Measurements from ENCODE around the gene CHRNA1.

CHRNA1 gene

GRCh38 chr2:174759381-174760065 lies 4.7 kb downstream of the CHRNA1 start:
- Histone ChIP-seq H3K27me3 (ENCODE audit: insufficient read depth, low read length, poor library complexity) (no peaks in the 10 kb centered on the region), H2BK120ac (ENCODE audit: low read depth, low read length) (no peak overlapping the region), H3K9ac (ENCODE audit: low read length) (no peak overlapping the region), H4K5ac (ENCODE audit: low read length) (no peak overlapping the region), H3K4me2 (ENCODE audit: low read length) (no peak overlapping the region), H3K27ac (ENCODE audit: low read depth, low read length) (no peak overlapping the region), H3K4me1 (ENCODE audit: control insufficient read depth, low read depth, low read length) (no peaks in the 10 kb centered on the region), H3K56ac (ENCODE audit: low read length) (no peak overlapping the region), H3K18ac (ENCODE audit: low read length) (no peak overlapping the region), H3K4me3 (ENCODE audit: low read length) (no peak overlapping the region), H3K79me1 (ENCODE audit: low read length) (no peaks in the 10 kb centered on the region), H2AK5ac (ENCODE audit: low read length) (no peak overlapping the region), H3K23ac (ENCODE audit: low read length) (no peak overlapping the region), H4K8ac (ENCODE audit: low read depth, low read length) (no peak overlapping the region), H3K4ac (ENCODE audit: low read depth, low read length) (no peak overlapping the region), H2BK15ac (replicated peaks; ENCODE audit: low read depth) (no peak overlapping the region), H3K36me3 (ENCODE audit: control insufficient read depth, insufficient read depth, low read length) (no peaks in the 10 kb centered on the region), H2BK5ac (ENCODE audit: low read length) (no peak overlapping the region), H3K79me2 (ENCODE audit: control insufficient read depth, insufficient read depth, low read length) (no peaks in the 10 kb centered on the region)
- no peak for DNase-seq
- WGBS (ENCODE audit: extremely low coverage, insufficient coverage, low lambda C conversion rate), result no CpG with 5 or more reads among the region's 11 CpGs

- Histone ChIP-seq H2AK5ac (ENCODE audit: low read length) (no peak overlapping the region), H3K23ac (ENCODE audit: low read length) (no peak overlapping the region), H3K79me2 (ENCODE audit: control insufficient read depth, insufficient read depth, low read length) (no peaks in the 10 kb centered on the region), H3K18ac (ENCODE audit: low read length) (no peak overlapping the region), H4K8ac (ENCODE audit: low read depth, low read length) (no peak overlapping the region), H3K4me2 (ENCODE audit: low read length) (no peak overlapping the region), H3K56ac (ENCODE audit: low read length) (no peak overlapping the region), H3K4ac (ENCODE audit: low read depth, low read length) (no peak overlapping the region), H3K4me1 (ENCODE audit: control insufficient read depth, low read depth, low read length) (peaks cover 1% of the 10 kb centered on the region), H4K5ac (ENCODE audit: low read length) (no peak overlapping the region), H3K79me1 (ENCODE audit: low read length) (no peaks in the 10 kb centered on the region), H3K27me3 (ENCODE audit: insufficient read depth, low read length, poor library complexity) (no peaks in the 10 kb centered on the region), H2BK5ac (ENCODE audit: low read length) (no peak overlapping the region), H2BK120ac (ENCODE audit: low read depth, low read length) (no peak overlapping the region), H3K9ac (ENCODE audit: low read length) (no peak overlapping the region), H3K27ac (ENCODE audit: low read depth, low read length) (no peak overlapping the region), H2BK15ac (replicated peaks; ENCODE audit: low read depth) (no peak overlapping the region), H3K36me3 (ENCODE audit: control insufficient read depth, insufficient read depth, low read length) (no peaks in the 10 kb centered on the region), H3K4me3 (ENCODE audit: low read length) (no peak overlapping the region)
- WGBS (ENCODE audit: extremely low coverage, insufficient coverage, low lambda C conversion rate), result no CpG with 5 or more reads among the region's 10 CpGs
- no peak for DNase-seq
Measured at GRCh38 chr2:174756743-174757142, 7.5 kb downstream of the CHRNA1 start.

- Histone ChIP-seq H3K27ac (ENCODE audit: low read depth, low read length) (no peak overlapping the region), H3K4me2 (ENCODE audit: low read length) (no peak overlapping the region), H2BK15ac (replicated peaks; ENCODE audit: low read depth) (no peak overlapping the region), H3K27me3 (ENCODE audit: insufficient read depth, low read length, poor library complexity) (no peaks in the 10 kb centered on the region), H3K79me2 (ENCODE audit: control insufficient read depth, insufficient read depth, low read length) (no peaks in the 10 kb centered on the region), H4K8ac (ENCODE audit: low read depth, low read length) (no peak overlapping the region), H3K79me1 (ENCODE audit: low read length) (no peaks in the 10 kb centered on the region), H3K18ac (ENCODE audit: low read length) (no peak overlapping the region), H3K56ac (ENCODE audit: low read length) (no peak overlapping the region), H3K9ac (ENCODE audit: low read length) (no peak overlapping the region), H3K23ac (ENCODE audit: low read length) (no peak overlapping the region), H2BK5ac (ENCODE audit: low read length) (no peak overlapping the region), H3K4me3 (ENCODE audit: low read length) (no peak overlapping the region), H3K36me3 (ENCODE audit: control insufficient read depth, insufficient read depth, low read length) (no peaks in the 10 kb centered on the region), H3K4ac (ENCODE audit: low read depth, low read length) (no peak overlapping the region), H3K4me1 (ENCODE audit: control insufficient read depth, low read depth, low read length) (peaks cover 8% of the 10 kb centered on the region), H2BK120ac (ENCODE audit: low read depth, low read length) (no peak overlapping the region), H2AK5ac (ENCODE audit: low read length) (no peak overlapping the region), H4K5ac (ENCODE audit: low read length) (no peak overlapping the region)
- DNase-seq, result no peak
- WGBS (ENCODE audit: extremely low coverage, insufficient coverage, low lambda C conversion rate), result no CpG with 5 or more reads among the region's 13 CpGs
Measured at GRCh38 chr2:174753038-174753633, 11.1 kb downstream of the CHRNA1 start.

GRCh38 chr2:174752403-174753037 lies 11.8 kb downstream of the CHRNA1 start:
- WGBS (ENCODE audit: extremely low coverage, insufficient coverage, low lambda C conversion rate), result no CpG with 5 or more reads among the region's 4 CpGs
- Histone ChIP-seq H3K23ac (ENCODE audit: low read length) (no peak overlapping the region), H3K4me2 (ENCODE audit: low read length) (no peak overlapping the region), H3K79me1 (ENCODE audit: low read length) (no peaks in the 10 kb centered on the region), H3K27ac (ENCODE audit: low read depth, low read length) (no peak overlapping the region), H3K4me1 (ENCODE audit: control insufficient read depth, low read depth, low read length) (peaks cover 8% of the 10 kb centered on the region), H3K4ac (ENCODE audit: low read depth, low read length) (no peak overlapping the region), H3K79me2 (ENCODE audit: control insufficient read depth, insufficient read depth, low read length) (no peaks in the 10 kb centered on the region), H2BK120ac (ENCODE audit: low read depth, low read length) (no peak overlapping the region), H2BK15ac (replicated peaks; ENCODE audit: low read depth) (no peak overlapping the region), H4K5ac (ENCODE audit: low read length) (no peak overlapping the region), H3K36me3 (ENCODE audit: control insufficient read depth, insufficient read depth, low read length) (no peaks in the 10 kb centered on the region), H2AK5ac (ENCODE audit: low read length) (no peak overlapping the region), H3K4me3 (ENCODE audit: low read length) (no peak overlapping the region), H3K18ac (ENCODE audit: low read length) (no peak overlapping the region), H3K27me3 (ENCODE audit: insufficient read depth, low read length, poor library complexity) (no peaks in the 10 kb centered on the region), H3K9ac (ENCODE audit: low read length) (no peak overlapping the region), H3K56ac (ENCODE audit: low read length) (no peak overlapping the region), H2BK5ac (ENCODE audit: low read length) (no peak overlapping the region), H4K8ac (ENCODE audit: low read depth, low read length) (no peak overlapping the region)
- no peak for DNase-seq

GRCh38 chr2:174750923-174751441 lies 13.3 kb downstream of the CHRNA1 start:
- Histone ChIP-seq H3K18ac (ENCODE audit: low read length) (peak overlapping the region; percentile 61), H3K36me3 (ENCODE audit: control insufficient read depth, insufficient read depth, low read length) (no peaks in the 10 kb centered on the region), H2BK15ac (replicated peaks; ENCODE audit: low read depth) (no peak overlapping the region), H3K79me2 (ENCODE audit: control insufficient read depth, insufficient read depth, low read length) (no peaks in the 10 kb centered on the region), H4K8ac (ENCODE audit: low read depth, low read length) (no peak overlapping the region), H2BK120ac (ENCODE audit: low read depth, low read length) (peak overlapping the region; percentile 49), H3K27ac (ENCODE audit: low read depth, low read length) (no peak overlapping the region), H3K56ac (ENCODE audit: low read length) (no peak overlapping the region), H2AK5ac (ENCODE audit: low read length) (no peak overlapping the region), H3K4ac (ENCODE audit: low read depth, low read length) (no peak overlapping the region), H2BK5ac (ENCODE audit: low read length) (no peak overlapping the region), H4K5ac (ENCODE audit: low read length) (no peak overlapping the region), H3K9ac (ENCODE audit: low read length) (no peak overlapping the region), H3K79me1 (ENCODE audit: low read length) (no peaks in the 10 kb centered on the region), H3K4me1 (ENCODE audit: control insufficient read depth, low read depth, low read length) (peaks cover 8% of the 10 kb centered on the region), H3K23ac (ENCODE audit: low read length) (no peak overlapping the region), H3K27me3 (ENCODE audit: insufficient read depth, low read length, poor library complexity) (no peaks in the 10 kb centered on the region), H3K4me2 (ENCODE audit: low read length) (no peak overlapping the region), H3K4me3 (ENCODE audit: low read length) (no peak overlapping the region)
- WGBS (ENCODE audit: extremely low coverage, insufficient coverage, low lambda C conversion rate), result no CpG with 5 or more reads among the region's 5 CpGs
- DNase-seq, result peak; percentile 37
